ENCODE data around the gene RIN1.
"Not testable (repeated sequence)": the region's sequence is repeated elsewhere in the genome, so short reads cannot be mapped to it uniquely, and the experiment has no call there.

The RIN1 gene

DNA sequence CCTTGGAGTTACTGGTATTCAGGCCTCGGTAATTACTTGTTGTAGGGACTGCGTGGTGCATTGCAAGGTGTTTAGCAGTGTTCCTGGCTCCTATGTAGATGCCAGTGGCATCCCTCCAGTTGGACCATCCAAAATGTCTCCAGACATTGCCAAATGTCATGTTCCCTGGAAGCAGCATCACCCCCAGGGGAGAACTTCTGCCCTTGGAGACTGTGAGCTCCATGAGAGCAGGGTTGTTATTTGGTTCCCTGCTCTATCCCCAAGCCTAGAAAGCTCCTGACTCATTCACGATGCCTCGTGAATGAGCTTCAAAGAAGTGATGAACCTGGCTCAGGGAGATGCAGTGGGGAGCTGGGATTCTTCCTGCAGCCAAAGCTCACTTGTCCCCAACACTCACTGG is 14.6 kb downstream of the RIN1 start:
- Histone ChIP-seq H3K36me3 (ENCODE audit: insufficient read depth, low read length) (no peaks in the 10 kb centered on the region), H3K4me2 (ENCODE audit: low read depth, low read length, poor library complexity, severe bottlenecking) (no peak overlapping the region), H3K9me3 (ENCODE audit: insufficient read depth, low read depth, low read length) (no peaks in the 10 kb centered on the region), H3K9ac (ENCODE audit: low read depth, low read length, poor library complexity, severe bottlenecking) (no peak overlapping the region), H3K9me2 (replicated peaks; ENCODE audit: low read depth, low read length) (no peaks in the 10 kb centered on the region), H3K79me2 (ENCODE audit: insufficient read depth, low read length) (no peaks in the 10 kb centered on the region), H4K20me1 (ENCODE audit: insufficient read depth, low read length, poor library complexity, severe bottlenecking) (no peaks in the 10 kb centered on the region), H2AFZ (ENCODE audit: low read length) (no peak overlapping the region), H3K4me1 (ENCODE audit: insufficient read depth, low read length, poor library complexity, severe bottlenecking) (peaks cover 41% of the 10 kb centered on the region), H3K27me3 (ENCODE audit: insufficient read depth, low read length, poor library complexity, severe bottlenecking) (no peaks in the 10 kb centered on the region), H3F3A (ENCODE audit: low read depth) (no peaks in the 10 kb centered on the region), H3K4me3 (ENCODE audit: low read length, poor library complexity, severe bottlenecking) (no peak overlapping the region)
- TF ChIP-seq, protein P1, sequence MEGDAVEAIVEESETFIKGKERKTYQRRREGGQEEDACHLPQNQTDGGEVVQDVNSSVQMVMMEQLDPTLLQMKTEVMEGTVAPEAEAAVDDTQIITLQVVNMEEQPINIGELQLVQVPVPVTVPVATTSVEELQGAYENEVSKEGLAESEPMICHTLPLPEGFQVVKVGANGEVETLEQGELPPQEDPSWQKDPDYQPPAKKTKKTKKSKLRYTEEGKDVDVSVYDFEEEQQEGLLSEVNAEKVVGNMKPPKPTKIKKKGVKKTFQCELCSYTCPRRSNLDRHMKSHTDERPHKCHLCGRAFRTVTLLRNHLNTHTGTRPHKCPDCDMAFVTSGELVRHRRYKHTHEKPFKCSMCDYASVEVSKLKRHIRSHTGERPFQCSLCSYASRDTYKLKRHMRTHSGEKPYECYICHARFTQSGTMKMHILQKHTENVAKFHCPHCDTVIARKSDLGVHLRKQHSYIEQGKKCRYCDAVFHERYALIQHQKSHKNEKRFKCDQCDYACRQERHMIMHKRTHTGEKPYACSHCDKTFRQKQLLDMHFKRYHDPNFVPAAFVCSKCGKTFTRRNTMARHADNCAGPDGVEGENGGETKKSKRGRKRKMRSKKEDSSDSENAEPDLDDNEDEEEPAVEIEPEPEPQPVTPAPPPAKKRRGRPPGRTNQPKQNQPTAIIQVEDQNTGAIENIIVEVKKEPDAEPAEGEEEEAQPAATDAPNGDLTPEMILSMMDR (conservative IDR thresholded peaks at IDR 0.05; ENCODE audit: low read length): no peak
- no peak for TF ChIP-seq EZH2phosphoT487 (IDR thresholded peaks at IDR 0.05; ENCODE audit: borderline replicate concordance)

DNA sequence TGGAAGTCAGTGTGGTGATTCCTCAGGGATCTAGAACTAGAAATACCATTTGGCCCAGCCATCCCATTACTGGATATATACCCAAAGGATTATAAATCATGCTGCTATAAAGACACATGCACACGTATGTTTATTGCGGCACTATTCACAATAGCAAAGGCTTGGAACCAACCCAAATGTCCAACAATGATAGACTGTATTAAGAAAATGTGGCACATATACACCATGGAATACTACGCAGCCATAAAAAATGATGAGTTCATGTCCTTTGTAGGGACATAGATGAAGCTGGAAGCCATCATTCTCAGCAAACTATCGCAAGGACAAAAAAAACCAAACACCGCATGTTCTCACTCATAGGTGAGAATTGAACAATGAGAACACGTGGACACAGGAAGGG is 15.5 kb downstream of the RIN1 start:
- H2AFZ ChIP-seq (ENCODE audit: low read length); H4K20me1 ChIP-seq (ENCODE audit: insufficient read depth, low read length, poor library complexity, severe bottlenecking); H3K27me3 ChIP-seq (ENCODE audit: insufficient read depth, low read length, poor library complexity, severe bottlenecking); H3K9me3 ChIP-seq (ENCODE audit: insufficient read depth, low read depth, low read length); H3K4me2 ChIP-seq (ENCODE audit: low read depth, low read length, poor library complexity, severe bottlenecking); H3K79me2 ChIP-seq (ENCODE audit: insufficient read depth, low read length); H3K9ac ChIP-seq (ENCODE audit: low read depth, low read length, poor library complexity, severe bottlenecking); H3K9me2 ChIP-seq (replicated peaks; ENCODE audit: low read depth, low read length); H3K4me3 ChIP-seq (ENCODE audit: low read length, poor library complexity, severe bottlenecking); H3F3A ChIP-seq (ENCODE audit: low read depth); H3K36me3 ChIP-seq (ENCODE audit: insufficient read depth, low read length): not testable (repeated sequence)
- H3K4me1 ChIP-seq (ENCODE audit: insufficient read depth, low read length, poor library complexity, severe bottlenecking): peaks cover 33% of the 10 kb centered on the region

DNA sequence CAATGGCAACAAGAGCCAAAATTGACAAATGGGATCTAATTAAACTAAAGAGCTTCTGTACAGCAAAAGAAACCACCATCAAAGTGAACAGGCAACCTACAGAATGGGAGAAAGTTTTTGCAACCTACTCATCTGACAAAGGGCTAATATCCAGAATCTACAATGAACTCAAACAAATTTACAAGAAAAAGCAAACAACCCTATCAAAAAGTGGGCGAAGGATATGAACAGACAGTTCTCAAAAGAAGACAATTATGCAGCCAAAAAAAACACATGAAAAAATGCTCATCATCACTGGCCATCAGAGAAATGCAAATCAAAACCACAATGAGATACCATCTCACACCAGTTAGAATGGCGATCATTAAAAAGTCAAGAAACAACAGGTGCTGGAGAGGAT is 15.9 kb downstream of the RIN1 start:
- H3K9ac ChIP-seq (ENCODE audit: low read depth, low read length, poor library complexity, severe bottlenecking); H3K36me3 ChIP-seq (ENCODE audit: insufficient read depth, low read length); H3K79me2 ChIP-seq (ENCODE audit: insufficient read depth, low read length); H3K27me3 ChIP-seq (ENCODE audit: insufficient read depth, low read length, poor library complexity, severe bottlenecking); H3K4me3 ChIP-seq (ENCODE audit: low read length, poor library complexity, severe bottlenecking); H4K20me1 ChIP-seq (ENCODE audit: insufficient read depth, low read length, poor library complexity, severe bottlenecking); H3K4me2 ChIP-seq (ENCODE audit: low read depth, low read length, poor library complexity, severe bottlenecking); H3K9me2 ChIP-seq (replicated peaks; ENCODE audit: low read depth, low read length); H3F3A ChIP-seq (ENCODE audit: low read depth); H3K9me3 ChIP-seq (ENCODE audit: insufficient read depth, low read depth, low read length); H2AFZ ChIP-seq (ENCODE audit: low read length): not testable (repeated sequence)
- H3K4me1 ChIP-seq (ENCODE audit: insufficient read depth, low read length, poor library complexity, severe bottlenecking): peaks cover 29% of the 10 kb centered on the region

DNA sequence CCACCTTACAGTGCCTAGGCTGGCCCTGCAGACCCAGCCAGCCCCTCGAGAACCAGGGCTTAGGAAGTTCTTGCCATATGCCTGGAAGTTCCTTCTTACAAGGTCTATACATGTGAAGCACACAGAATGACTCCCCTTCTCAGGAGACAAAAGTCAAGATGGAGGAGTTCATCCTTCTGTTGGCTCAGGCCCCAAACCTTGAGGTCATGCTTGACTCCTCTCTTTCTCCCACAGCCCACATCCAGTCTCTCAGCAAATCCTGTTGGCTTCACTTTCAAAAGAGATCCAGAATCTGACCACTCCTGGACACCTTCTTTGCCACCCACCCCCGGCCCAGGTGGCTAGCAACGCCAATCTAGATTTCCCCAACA is 17.6 kb downstream of the RIN1 start:
- Histone ChIP-seq H3K9ac (ENCODE audit: low read depth, low read length, poor library complexity, severe bottlenecking) (peak overlapping the region; percentile 66), H3K9me2 (replicated peaks; ENCODE audit: low read depth, low read length) (no peaks in the 10 kb centered on the region), H3K4me2 (ENCODE audit: low read depth, low read length, poor library complexity, severe bottlenecking) (peak overlapping the region; percentile 69), H3K79me2 (ENCODE audit: insufficient read depth, low read length) (no peaks in the 10 kb centered on the region), H3K4me3 (ENCODE audit: low read length, poor library complexity, severe bottlenecking) (peak overlapping the region; percentile 58), H3K9me3 (ENCODE audit: insufficient read depth, low read depth, low read length) (no peaks in the 10 kb centered on the region), H3K4me1 (ENCODE audit: insufficient read depth, low read length, poor library complexity, severe bottlenecking) (peaks cover 36% of the 10 kb centered on the region), H4K20me1 (ENCODE audit: insufficient read depth, low read length, poor library complexity, severe bottlenecking) (no peaks in the 10 kb centered on the region), H3F3A (ENCODE audit: low read depth) (no peaks in the 10 kb centered on the region), H3K27me3 (ENCODE audit: insufficient read depth, low read length, poor library complexity, severe bottlenecking) (no peaks in the 10 kb centered on the region), H3K36me3 (ENCODE audit: insufficient read depth, low read length) (no peaks in the 10 kb centered on the region), H2AFZ (ENCODE audit: low read length) (peak overlapping the region; percentile 3; the same call in 1 of the 2 replicates)
- TF ChIP-seq, protein P1 (conservative IDR thresholded peaks at IDR 0.05; ENCODE audit: low read length): no peak
- no peak for TF ChIP-seq EZH2phosphoT487 (IDR thresholded peaks at IDR 0.05; ENCODE audit: borderline replicate concordance)

Measured in Loucy (cell line).